KMS-11 (cell line): ENCODE measurements around the gene CTAGE1.

ENCODE experiments used
- H2AFZ ChIP-seq: fragments of 200-600 bp; sonication (generic); 2 replicates; pipeline ENCODE4 v1.6.1; 2016; ENCODE audit warnings: antibody characterized with exemption, mixed run types, low read depth
- H3K27ac ChIP-seq: fragments of 200-600 bp; sonication (generic); 2 replicates; pipeline ENCODE4 v1.6.1; 2016; ENCODE audit warnings: mild to moderate bottlenecking, mixed run types
- H3K27me3 ChIP-seq: fragments of 200-600 bp; sonication (generic); 2 replicates; pipeline ENCODE4 v1.6.1; 2017; ENCODE audit warnings: mild to moderate bottlenecking, low read depth, mixed run types, moderate library complexity; ENCODE audit not compliant: insufficient read depth
- H3K36me3 ChIP-seq: fragments of 200-600 bp; sonication (generic); 2 replicates; pipeline ENCODE4 v1.6.1; 2017; ENCODE audit warnings: mild to moderate bottlenecking, mixed run types; ENCODE audit not compliant: insufficient read depth
- H3K4me1 ChIP-seq: fragments of 200-600 bp; sonication (generic); 2 replicates; pipeline ENCODE4 v1.6.1; 2016; ENCODE audit warnings: mild to moderate bottlenecking, low read depth, mixed run types; ENCODE audit not compliant: poor library complexity, severe bottlenecking
- H3K4me2 ChIP-seq: fragments of 200-600 bp; sonication (generic); 2 replicates; pipeline ENCODE4 v1.7.0; 2016; ENCODE audit warnings: mild to moderate bottlenecking, mixed run types
- H3K4me3 ChIP-seq: fragments of 200-600 bp; sonication (generic); IDR thresholded peaks from 2 replicates; pipeline ENCODE4 v1.6.1; 2017; ENCODE audit warnings: low read depth, low read length, mixed read lengths; ENCODE audit not compliant: insufficient read depth
- H3K79me2 ChIP-seq: fragments of 200-600 bp; sonication (generic); 2 replicates; pipeline ENCODE4 v1.6.1; 2016; ENCODE audit warnings: low read depth, mixed run types; ENCODE audit not compliant: insufficient read depth
- H3K9ac ChIP-seq: fragments of 200-600 bp; sonication (generic); 2 replicates; pipeline ENCODE4 v1.6.1; 2016; ENCODE audit warnings: mild to moderate bottlenecking, mixed run types
- H4K20me1 ChIP-seq: fragments of 200-600 bp; sonication (generic); 2 replicates; pipeline ENCODE4 v1.6.1; 2016; ENCODE audit warnings: mild to moderate bottlenecking, mixed run types; ENCODE audit not compliant: insufficient read depth
- CTCF ChIP-seq: fragments of 200-600 bp; sonication (generic); conservative IDR thresholded peaks from 2 replicates; pipeline ENCODE4 v1.6.1; 2017; ENCODE audit warnings: low read depth, mild to moderate bottlenecking, antibody characterized with exemption, low read length, moderate library complexity, mixed read lengths

CTAGE1 gene

GRCh38 chr18:22417496-22418188, at the start of gene CTAGE1:
Gene CTAGE1, minus strand, starts transcription at chr18:22417915. Its CDS starts 104 bp downstream, at chr18:22417811.
- H3K27me3 ChIP-seq: no peaks in the 10 kb centered on the region
- H2AFZ ChIP-seq: no peak within 1 kb of the TSS
- H4K20me1 ChIP-seq: no peaks in the 10 kb centered on the region
- no peaks in the 10 kb centered on the region for H3K79me2 ChIP-seq
- no peak for TF ChIP-seq CTCF
- H3K36me3 ChIP-seq: no peaks in the 10 kb centered on the region
- no peak within 1 kb of the TSS for H3K4me3 ChIP-seq
- no peaks in the 10 kb centered on the region for H3K4me1 ChIP-seq
- H3K9ac ChIP-seq: no peak within 1 kb of the TSS
- H3K27ac ChIP-seq: no peak within 1 kb of the TSS
- no peak within 1 kb of the TSS for H3K4me2 ChIP-seq

DNA sequence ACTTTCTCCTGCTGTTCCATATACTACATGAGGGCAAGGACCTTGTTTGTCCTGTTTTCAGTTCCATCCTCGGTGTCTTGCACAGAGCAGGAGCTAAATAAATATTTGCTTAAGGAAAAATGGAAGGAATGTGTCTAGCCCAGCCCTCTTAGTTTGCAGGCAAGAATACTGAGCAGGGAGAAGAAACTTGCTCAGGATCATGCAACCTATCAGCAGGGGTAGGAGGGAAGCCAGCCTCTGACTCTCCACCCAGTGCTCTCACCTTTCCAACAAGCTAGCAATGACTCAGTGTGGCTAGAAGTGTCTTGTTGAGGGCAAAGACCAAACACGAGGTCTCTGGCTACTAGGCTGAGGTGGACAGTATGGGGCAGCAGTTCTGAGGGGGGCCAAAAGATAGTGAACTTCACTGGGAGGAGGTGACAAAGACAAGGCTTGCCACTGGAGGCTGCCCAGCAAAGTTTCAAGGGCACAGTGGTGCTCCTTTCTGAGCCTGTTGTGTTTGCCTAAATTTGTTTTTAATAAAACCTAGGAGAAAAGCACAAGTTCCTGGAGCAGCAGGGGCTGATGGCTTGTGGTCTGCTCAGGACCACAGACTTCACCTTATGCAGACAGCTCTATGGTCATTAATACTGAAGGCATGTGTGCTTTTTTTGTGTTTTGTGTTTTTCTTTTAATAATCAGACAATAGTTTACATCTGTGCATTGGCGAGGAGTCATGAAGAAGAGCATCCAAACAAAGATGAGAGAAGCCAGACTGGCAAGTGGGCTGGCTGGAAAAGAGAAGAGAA, 49.1 kb upstream of the CTAGE1 start:
- H3K4me3 ChIP-seq: no peak overlapping the region
- no peaks in the 10 kb centered on the region for H3K4me1 ChIP-seq
- no peaks in the 10 kb centered on the region for H3K79me2 ChIP-seq
- TF ChIP-seq CTCF: no peak
- no peaks in the 10 kb centered on the region; the same call in 1 of the 2 replicates for H3K36me3 ChIP-seq
- no peak overlapping the region for H2AFZ ChIP-seq
- H3K9ac ChIP-seq: no peak overlapping the region
- no peak overlapping the region for H3K27ac ChIP-seq
- H4K20me1 ChIP-seq: no peaks in the 10 kb centered on the region
- H3K27me3 ChIP-seq: no peaks in the 10 kb centered on the region
- no peak overlapping the region for H3K4me2 ChIP-seq

DNA sequence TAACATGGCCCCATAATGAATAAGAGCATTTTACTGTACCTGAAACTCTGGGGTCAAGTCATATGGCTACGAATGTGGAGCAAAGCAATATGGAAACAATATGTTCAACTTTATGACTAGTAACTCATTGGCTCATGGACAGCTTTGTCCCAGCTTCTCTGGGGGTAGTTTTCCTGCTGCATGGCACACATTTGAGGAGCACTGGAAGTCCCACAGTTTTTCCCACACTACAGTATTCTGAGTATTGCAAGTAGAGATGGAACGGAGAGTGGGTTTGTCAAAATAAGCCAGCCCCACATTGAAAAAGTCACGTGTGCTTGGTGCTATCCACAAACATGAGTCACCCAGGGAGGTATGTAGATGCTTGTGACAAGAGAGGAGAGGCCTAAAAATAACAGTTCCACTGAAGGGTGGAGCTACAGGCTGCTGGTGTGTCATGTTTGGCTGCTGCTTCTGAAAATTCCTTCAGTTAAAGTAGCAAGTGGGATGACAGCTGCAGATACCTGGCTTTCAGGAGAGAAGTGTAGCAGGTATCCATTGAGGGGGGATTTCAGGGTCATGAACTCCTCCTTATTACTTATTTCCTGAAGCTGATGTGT, 48.2 kb upstream of the CTAGE1 start:
- no peak for TF ChIP-seq CTCF
- no peak overlapping the region for H3K9ac ChIP-seq
- H3K27ac ChIP-seq: no peak overlapping the region
- H3K4me3 ChIP-seq: no peak overlapping the region
- H2AFZ ChIP-seq: no peak overlapping the region
- H3K36me3 ChIP-seq: no peaks in the 10 kb centered on the region; the same call in 1 of the 2 replicates
- H4K20me1 ChIP-seq: no peaks in the 10 kb centered on the region
- H3K27me3 ChIP-seq: no peaks in the 10 kb centered on the region
- no peaks in the 10 kb centered on the region for H3K4me1 ChIP-seq
- no peaks in the 10 kb centered on the region for H3K79me2 ChIP-seq
- no peak overlapping the region for H3K4me2 ChIP-seq

GRCh38 chr18:22463076-22463475, 45.4 kb upstream of the CTAGE1 start:
- H3K4me2 ChIP-seq: no peak overlapping the region
- no peaks in the 10 kb centered on the region for H3K4me1 ChIP-seq
- H3K4me3 ChIP-seq: no peak overlapping the region
- H3K27me3 ChIP-seq: no peaks in the 10 kb centered on the region
- H3K79me2 ChIP-seq: no peaks in the 10 kb centered on the region
- no peak for TF ChIP-seq CTCF
- H2AFZ ChIP-seq: no peak overlapping the region
- H3K36me3 ChIP-seq: no peaks in the 10 kb centered on the region; the same call in 1 of the 2 replicates
- H3K9ac ChIP-seq: no peak overlapping the region
- H4K20me1 ChIP-seq: no peaks in the 10 kb centered on the region
- H3K27ac ChIP-seq: no peak overlapping the region
